ENCODE results near the gene CDC5L.
A peak's percentile ranks its signal among the peaks of the same experiment; 100 is the strongest.

The CDC5L gene

DNA sequence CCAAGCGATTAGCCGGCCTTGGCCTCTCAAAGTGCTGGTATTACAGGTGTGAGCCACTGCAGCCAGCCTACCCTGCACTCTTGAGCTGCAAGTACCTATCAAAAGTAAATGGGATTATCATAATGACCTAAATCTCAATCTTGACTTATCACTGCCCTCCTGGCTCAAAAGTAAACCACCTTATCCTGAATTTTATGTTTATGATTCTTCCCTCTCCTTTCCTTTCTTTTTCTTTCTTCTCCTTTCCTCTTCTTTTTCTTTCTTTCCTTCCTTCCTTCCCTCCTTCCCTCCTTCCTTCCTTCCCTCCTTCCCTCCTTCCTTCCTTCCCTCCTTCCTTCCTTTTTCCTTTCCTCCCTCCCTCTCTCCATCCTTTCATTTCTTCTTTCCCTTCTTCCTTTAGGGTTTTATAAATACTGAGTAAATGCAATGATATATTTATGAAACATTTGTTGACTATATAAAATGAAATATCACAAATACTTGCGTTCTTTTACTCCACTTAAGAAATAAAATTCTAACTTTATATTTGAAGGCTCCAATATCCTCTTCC is 24.1 kb upstream of the CDC5L start:
- no peak for DNase-seq (ENCODE audit: low read depth)
- TF ChIP-seq POLR2A (IDR thresholded peaks at IDR 0.05; ENCODE audit: extremely low read depth, insufficient read length) (no peak), MYC (IDR thresholded peaks at IDR 0.05; ENCODE audit: low read depth, low read length) (no peak)
- TF ChIP-seq, protein P1, sequence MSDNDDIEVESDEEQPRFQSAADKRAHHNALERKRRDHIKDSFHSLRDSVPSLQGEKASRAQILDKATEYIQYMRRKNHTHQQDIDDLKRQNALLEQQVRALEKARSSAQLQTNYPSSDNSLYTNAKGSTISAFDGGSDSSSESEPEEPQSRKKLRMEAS (IDR thresholded peaks at IDR 0.05; ENCODE audit: low read depth, low read length) = no peak
- TF ChIP-seq, protein P2, sequence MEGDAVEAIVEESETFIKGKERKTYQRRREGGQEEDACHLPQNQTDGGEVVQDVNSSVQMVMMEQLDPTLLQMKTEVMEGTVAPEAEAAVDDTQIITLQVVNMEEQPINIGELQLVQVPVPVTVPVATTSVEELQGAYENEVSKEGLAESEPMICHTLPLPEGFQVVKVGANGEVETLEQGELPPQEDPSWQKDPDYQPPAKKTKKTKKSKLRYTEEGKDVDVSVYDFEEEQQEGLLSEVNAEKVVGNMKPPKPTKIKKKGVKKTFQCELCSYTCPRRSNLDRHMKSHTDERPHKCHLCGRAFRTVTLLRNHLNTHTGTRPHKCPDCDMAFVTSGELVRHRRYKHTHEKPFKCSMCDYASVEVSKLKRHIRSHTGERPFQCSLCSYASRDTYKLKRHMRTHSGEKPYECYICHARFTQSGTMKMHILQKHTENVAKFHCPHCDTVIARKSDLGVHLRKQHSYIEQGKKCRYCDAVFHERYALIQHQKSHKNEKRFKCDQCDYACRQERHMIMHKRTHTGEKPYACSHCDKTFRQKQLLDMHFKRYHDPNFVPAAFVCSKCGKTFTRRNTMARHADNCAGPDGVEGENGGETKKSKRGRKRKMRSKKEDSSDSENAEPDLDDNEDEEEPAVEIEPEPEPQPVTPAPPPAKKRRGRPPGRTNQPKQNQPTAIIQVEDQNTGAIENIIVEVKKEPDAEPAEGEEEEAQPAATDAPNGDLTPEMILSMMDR (IDR thresholded peaks at IDR 0.05; ENCODE audit: low read depth, low read length) = no peak
- H3K4me3 ChIP-seq (ENCODE audit: low read depth, low read length) = no peak overlapping the region

DNA sequence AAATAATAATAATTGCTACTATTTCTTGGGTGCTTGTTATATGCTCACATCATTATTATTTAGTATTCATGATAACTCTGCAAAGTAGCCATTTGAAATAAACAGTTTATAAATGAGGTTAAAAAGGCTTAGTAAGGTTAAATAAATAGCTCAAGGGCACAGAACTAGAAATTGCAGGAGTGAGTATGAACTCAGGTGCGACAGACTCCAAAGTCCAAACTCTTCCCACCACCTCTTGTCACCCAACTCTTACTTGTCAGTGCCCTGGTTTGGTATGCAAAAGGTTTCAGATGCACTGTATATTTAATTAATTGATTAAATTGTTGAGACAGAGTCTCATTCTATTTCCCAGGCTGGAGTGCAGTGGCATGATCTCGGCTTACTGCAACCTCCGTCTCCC is 20.7 kb upstream of the CDC5L start:
- H3K4me3 ChIP-seq (ENCODE audit: low read depth, low read length) = no peak overlapping the region
- TF ChIP-seq, protein P1 (IDR thresholded peaks at IDR 0.05; ENCODE audit: low read depth, low read length) = no peak
- TF ChIP-seq MYC (IDR thresholded peaks at IDR 0.05; ENCODE audit: low read depth, low read length) (no peak), POLR2A (IDR thresholded peaks at IDR 0.05; ENCODE audit: extremely low read depth, insufficient read length) (no peak)
- TF ChIP-seq, protein P2 (IDR thresholded peaks at IDR 0.05; ENCODE audit: low read depth, low read length) = no peak
- DNase-seq (ENCODE audit: low read depth) = no peak

DNA sequence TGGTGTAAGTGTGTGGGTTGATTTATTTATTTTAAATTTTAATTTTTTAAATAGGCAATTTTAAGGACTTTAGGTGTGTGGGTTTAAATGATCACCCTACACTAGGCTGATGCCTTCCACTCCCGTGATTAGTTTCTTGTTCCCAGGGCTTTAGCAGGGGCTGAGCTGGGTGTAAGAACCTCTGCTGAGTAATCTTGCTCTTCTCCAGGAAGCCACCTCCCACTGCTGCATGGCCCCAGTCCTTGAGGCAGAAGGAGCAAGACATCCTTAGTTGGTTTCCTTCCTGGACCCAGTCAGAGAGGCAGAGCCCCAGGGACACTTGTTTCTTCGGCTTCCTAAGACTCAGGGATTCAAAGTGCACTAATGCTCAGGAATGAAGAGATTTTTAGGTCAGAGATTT is 19.8 kb upstream of the CDC5L start:
- TF ChIP-seq, protein P1 (IDR thresholded peaks at IDR 0.05; ENCODE audit: low read depth, low read length) = no peak
- TF ChIP-seq MYC (IDR thresholded peaks at IDR 0.05; ENCODE audit: low read depth, low read length) = no peak
- no peak for TF ChIP-seq POLR2A (IDR thresholded peaks at IDR 0.05; ENCODE audit: extremely low read depth, insufficient read length)
- TF ChIP-seq, protein P2 (IDR thresholded peaks at IDR 0.05; ENCODE audit: low read depth, low read length) = no peak
- no peak overlapping the region for H3K4me3 ChIP-seq (ENCODE audit: low read depth, low read length)
- DNase-seq (ENCODE audit: low read depth) = peak; percentile 29

DNA sequence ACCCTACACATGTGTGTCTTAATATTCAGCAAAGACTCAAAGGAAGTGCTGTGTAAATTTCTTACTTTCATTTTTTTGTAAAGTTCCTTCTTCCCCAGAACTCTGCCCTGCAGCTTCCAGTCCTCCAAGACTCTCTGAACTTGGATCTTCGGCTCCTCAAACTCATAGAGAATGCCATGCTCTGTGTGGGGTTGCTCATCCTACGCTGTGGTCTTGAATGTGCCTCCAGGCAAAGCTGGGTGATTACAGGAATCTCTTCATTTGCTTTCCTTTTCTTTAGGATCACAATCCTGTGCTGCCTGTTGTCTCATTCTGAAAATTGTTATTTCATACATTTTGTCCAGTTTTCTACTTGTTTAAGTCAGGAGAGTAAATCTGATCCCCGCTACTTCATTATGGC is 14.5 kb upstream of the CDC5L start:
- TF ChIP-seq, protein P2 (IDR thresholded peaks at IDR 0.05; ENCODE audit: low read depth, low read length) = no peak
- TF ChIP-seq POLR2A (IDR thresholded peaks at IDR 0.05; ENCODE audit: extremely low read depth, insufficient read length) (no peak), MYC (IDR thresholded peaks at IDR 0.05; ENCODE audit: low read depth, low read length) (no peak)
- TF ChIP-seq, protein P1 (IDR thresholded peaks at IDR 0.05; ENCODE audit: low read depth, low read length) = no peak
- no peak for DNase-seq (ENCODE audit: low read depth)

DNA sequence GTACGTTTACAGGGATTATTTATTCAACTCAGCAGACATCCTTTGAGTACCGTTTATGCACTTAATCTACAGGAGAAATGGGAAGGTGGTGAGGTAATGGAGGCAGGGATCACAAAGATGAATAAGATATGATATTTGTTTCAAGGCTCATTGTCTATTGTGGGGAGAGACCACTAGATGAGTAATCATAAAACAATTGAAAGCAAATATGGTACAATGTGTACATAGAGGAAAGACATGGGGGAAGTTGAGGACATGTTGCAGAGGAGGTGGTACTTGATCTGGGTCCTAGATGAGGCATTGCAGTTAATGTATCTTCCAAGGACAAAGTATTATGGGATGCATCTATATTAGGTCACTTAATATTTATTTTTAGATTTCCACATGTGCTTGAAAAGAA is 13.7 kb upstream of the CDC5L start:
- no peak for TF ChIP-seq POLR2A (IDR thresholded peaks at IDR 0.05; ENCODE audit: extremely low read depth, insufficient read length)
- TF ChIP-seq, protein P2 (IDR thresholded peaks at IDR 0.05; ENCODE audit: low read depth, low read length) = no peak
- no peak for TF ChIP-seq MYC (IDR thresholded peaks at IDR 0.05; ENCODE audit: low read depth, low read length)
- H3K4me3 ChIP-seq (ENCODE audit: low read depth, low read length) = no peak overlapping the region
- DNase-seq (ENCODE audit: low read depth) = no peak

More for the DNA sequence above, 14.5 kb upstream of the CDC5L start:
- no peak overlapping the region for H3K4me3 ChIP-seq (ENCODE audit: low read depth, low read length)

DNA sequence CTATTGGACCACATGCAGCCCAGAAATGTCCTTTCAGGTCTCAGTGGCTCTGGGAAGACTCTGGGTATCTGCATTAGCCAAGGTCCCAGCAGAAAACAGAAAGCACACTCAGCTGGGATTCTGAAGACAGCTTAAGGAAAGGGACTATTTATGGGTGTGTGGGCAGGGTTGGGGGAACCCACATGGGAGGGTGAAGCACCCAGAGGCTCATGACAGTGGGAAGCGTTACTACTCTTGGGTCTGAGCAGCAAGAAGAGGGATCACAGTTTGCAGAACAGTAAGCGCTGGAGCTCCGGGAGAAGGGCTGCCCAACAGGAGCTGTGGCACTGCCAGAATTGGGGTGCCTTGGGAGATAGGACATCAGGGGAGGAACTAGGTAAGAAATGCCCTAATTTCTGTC is 12.4 kb upstream of the CDC5L start:
- TF ChIP-seq, protein P2 (IDR thresholded peaks at IDR 0.05; ENCODE audit: low read depth, low read length) = no peak
- TF ChIP-seq POLR2A (IDR thresholded peaks at IDR 0.05; ENCODE audit: extremely low read depth, insufficient read length) (no peak), MYC (IDR thresholded peaks at IDR 0.05; ENCODE audit: low read depth, low read length) (no peak)
- TF ChIP-seq, protein P1 (IDR thresholded peaks at IDR 0.05; ENCODE audit: low read depth, low read length) = no peak
- H3K4me3 ChIP-seq (ENCODE audit: low read depth, low read length) = no peak overlapping the region
- no peak for DNase-seq (ENCODE audit: low read depth)
